Amygdala (tissue), 56 donors: ENCODE measurements around the gene TCTN1.
A peak's percentile ranks its signal among the peaks of the same experiment; 100 is the strongest.
"Not testable (repeated sequence)": the region's sequence is repeated elsewhere in the genome, so short reads cannot be mapped to it uniquely, and the experiment has no call there.

ENCODE experiments used
- DNase-seq, 56 donors: peaks; one replicate each; lab custom pipeline; 2025; lab: John Stamatoyannopoulos, UW

The TCTN1 gene

DNA sequence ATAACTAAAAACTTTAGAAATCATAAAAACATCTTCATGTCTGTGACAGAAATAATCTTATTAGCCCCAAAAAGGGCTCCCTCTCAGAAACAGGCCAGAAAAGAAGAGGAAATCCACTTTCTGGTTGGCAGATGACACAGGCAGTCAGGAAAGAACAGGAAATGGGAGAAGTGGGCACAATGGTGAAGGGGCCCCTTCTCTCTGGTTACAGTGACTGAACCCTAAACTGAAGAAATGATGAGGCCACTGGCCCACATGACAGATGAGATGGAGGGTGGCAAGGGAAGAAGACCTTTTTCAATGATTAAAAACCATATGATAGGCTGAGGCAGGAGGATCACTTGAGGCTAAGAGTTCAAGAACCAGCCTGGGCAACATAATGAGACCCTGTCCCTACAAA, 21.1 kb downstream of the TCTN1 start:
- no peak for DNase-seq

GRCh38 chr12:110636516-110636915, 22.6 kb downstream of the TCTN1 start:
- no peak for DNase-seq

DNA sequence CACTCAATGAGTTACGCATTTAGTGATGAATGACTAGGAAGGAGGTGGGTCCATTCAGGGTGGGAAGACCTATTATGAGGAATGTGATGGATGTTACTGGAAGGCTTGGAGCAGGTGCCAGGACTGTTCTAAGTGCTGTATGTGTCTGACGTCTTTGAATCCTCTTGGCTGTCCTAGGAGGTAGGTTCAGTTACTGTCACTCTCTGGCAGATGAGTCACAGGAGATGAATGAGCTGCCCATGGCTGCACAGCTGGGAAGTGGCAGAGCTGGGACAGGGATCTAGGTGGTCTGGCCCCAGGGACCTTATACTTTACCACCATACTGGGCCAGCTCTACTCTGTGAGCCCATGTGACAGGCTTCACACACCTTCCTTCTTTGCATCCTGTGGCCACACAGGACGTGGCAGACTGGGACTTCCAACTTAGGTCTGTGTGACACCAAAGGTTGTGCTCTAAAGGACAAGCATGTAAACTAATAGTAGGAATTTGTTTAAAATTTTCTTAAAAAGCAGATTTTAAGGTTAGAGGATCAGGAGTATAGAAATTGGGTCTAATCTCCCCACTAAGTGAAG, 24.0 kb downstream of the TCTN1 start:
- no peak for DNase-seq

DNA sequence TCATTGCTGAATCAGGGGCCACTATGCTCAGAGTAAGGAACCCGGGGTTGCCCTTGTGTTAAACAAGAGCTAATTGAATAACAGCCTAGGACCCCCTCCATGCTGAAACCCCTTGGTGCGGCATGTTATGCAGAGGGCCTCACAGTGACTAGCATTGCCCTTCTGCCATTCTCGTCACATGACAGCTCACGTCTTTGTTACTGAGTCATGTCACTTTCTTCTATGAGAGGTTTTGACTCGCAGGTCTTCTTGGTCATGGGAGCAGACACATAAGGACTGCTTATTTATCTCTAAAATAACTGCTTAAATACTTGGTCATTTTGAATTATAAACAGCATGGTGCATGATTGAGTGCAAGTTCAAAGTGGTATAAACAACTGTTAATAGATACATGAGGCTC, 24.9 kb downstream of the TCTN1 start:
- no peak for DNase-seq

- DNase-seq, result peak in 2 of 56 donors; percentile 10 to 28
Observed at GRCh38 chr12:110639336-110640141, 25.6 kb downstream of the TCTN1 start.

DNA sequence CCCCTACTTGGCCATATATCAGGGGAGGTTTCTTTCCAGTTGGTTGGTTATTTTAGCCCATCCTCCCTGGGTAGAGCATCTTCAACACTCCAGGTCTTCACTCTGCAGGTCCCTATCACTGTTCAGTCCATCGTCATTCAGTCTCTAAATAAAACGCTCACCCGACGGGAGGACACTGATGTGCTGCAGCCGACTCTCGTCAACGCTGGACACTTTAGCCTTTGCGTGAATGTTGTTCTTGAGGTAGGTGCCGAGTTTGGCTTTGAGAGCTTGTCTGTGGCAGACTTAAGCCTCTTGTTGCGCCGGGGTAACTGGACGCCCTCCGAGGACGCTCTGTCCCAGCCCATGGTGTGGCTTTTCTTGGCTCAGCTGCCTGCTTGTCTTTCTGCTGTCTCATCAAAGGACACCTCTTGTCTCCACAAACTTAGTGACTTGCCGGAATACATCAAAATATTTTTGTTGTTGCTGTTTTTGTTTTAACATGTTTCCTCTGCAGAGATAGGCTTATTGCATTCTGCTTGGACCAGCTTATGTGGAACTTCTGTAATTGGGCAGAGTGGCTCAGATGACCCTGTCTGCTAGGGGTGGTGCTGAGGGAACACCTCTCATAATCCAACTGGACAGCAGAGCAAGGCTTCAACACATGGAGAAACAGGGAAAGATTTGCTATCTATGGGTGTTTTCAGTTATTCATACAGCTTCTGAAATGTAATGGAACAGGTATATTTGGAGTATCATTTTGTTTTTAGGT, 26.5 kb downstream of the TCTN1 start:
- DNase-seq, result peak in 18 of 56 donors; percentile 5 to 46 (median 20)

- DNase-seq, result peak in 23 of 56 donors; percentile 8 to 56 (median 30)
Observed at GRCh38 chr12:110641521-110641920, 27.6 kb downstream of the TCTN1 start.

- no peak for DNase-seq
Observed at GRCh38 chr12:110647631-110648040, 33.7 kb downstream of the TCTN1 start.

DNA sequence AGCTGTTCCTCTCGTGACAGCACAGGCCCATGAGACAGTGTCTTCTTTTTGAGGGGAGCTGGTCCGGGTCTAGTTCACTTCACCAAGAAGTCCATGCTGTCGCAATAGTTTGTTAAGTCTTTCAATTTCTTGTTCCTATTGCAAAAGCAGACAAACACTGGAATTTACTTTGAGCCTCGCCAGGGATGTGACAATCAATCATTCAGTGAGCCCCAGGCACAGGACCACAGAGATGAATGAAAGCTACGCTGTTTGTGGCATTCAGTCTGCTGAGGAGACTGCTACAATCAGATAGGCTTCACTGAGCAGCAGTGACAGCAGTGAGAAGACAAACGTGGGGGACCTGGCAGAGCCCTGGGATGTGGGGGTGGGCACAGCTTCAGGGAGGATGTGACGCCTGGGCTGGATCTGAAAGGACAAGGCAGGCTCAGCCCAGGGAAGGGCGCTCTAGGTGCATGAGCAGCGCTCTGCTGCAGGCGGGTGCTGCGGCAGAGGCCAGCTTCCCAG, 35.5 kb downstream of the TCTN1 start:
- DNase-seq, result peak in 12 of 56 donors; percentile 9 to 54 (median 19)

DNA sequence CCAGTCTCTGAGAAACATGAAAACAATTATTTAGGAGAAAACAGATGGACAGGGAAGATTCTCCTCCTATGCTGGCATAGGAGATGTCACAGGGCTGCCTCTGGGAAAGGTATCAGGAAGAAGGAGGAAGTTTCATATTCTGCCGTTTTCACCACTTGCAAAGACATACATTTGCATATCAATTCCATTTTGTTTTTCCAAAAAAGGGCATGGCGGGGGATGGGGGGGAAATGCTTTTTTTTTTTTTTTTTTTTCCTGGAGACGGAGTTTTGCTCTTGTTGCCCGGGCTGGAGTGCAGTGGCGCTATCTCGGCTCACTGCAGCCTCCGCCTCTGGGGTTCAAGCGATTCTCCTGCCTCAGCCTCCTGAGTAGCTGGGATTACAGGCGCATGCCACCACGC, 40.3 kb downstream of the TCTN1 start:
- not testable (repeated sequence) for DNase-seq

DNA sequence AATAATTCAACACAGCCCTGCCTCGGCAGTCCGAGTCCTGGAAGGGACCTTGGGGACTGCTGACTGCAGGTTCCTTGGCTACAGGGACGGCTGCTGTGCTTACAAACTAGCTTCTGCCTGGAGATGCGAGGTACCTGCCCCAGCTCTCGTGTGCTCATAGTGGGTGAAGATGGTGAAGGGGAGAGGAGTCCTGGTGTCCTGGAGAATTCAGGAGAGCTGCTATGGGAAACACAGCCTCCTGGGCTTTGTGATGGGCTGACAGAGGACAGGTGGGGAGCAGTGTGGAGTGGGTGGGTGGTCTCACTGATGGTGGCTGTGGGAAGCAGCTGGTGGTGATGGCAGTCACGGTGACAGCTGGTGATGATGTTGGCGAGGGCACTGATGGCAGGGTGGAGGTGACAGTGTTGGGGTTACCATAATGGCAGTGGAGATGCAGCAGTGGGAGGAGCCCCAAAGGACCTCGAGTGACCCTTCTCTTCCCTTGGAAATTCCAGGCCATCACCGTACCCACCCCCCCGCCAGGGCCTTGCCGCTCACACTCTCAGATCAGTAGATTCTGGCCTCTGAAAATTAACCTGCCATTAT, 42.2 kb downstream of the TCTN1 start:
- no peak for DNase-seq

DNA sequence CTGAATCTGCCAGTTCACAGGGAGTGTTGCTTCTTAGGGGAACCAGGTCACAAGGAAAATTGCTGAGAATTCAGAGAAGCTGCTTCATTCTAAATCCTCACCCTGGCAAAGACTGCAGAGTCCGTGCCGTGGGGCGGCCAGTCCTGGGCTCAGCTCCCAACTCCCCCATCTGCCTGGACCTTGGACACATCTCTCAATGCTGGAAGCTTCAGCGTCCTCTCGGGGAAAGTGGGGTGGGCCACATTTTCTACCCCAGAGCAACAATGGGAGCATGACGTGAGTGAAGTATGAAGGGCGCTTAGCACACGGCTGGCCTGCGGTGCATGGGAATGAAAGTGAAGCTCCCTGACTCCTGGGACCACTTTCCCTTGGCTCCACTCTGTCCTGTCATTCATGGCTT, 43.8 kb downstream of the TCTN1 start:
- peak in 19 of 56 donors; percentile 7 to 66 (median 30) for DNase-seq

DNA sequence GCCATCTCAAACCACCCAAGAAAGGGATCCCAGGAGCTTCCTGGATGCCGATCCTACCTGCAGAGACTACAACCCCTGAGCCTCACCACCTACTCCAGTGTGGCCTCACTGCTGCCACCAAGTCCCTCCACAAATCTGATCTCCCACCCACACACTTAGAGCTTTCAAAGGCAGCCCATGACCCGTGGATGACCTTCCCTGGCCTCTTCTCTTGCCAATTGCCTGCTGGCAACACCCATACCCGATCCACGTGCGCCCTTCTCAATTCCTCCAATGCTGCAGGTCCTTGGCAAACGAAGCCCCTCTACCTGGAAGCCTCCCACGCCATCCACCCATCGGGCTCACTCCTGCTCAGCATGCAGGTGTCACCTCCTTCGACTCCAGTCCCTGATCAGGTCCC, 44.3 kb downstream of the TCTN1 start:
- no peak for DNase-seq

- DNase-seq, result peak in 8 of 56 donors; percentile 9 to 21 (median 14)
Observed at GRCh38 chr12:110658878-110659277, 44.9 kb downstream of the TCTN1 start.

DNA sequence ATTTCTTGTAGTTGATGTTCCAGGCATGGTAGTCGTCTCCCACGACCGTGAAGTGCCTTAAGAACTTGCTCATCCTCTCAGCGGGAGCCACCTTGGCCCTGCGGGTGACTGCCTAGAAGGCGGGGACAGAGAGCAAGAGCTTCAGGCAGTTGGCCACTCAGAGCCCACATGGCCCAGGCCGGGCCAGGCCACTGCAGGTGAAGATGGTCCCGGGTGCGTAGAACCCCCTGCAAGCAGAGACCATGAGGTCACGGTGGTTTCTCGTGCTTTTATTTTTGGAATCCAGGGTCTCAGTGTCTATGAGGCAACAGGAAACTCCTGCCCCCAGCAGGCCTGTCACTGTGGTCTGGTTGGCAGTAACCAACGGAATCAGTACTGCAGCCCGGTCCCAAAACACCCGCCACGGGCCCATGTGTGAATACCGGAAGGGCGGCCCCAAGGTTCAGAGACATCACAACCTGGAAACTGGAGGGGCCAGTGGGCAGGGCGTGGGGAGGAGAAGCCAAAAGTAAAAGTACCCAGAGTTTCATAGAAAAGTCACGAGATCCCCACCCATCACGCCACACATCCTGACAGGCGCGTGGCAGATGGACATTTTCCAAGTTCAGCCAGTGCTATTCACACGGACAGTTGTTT, 47.5 kb downstream of the TCTN1 start:
- no peak for DNase-seq

DNA sequence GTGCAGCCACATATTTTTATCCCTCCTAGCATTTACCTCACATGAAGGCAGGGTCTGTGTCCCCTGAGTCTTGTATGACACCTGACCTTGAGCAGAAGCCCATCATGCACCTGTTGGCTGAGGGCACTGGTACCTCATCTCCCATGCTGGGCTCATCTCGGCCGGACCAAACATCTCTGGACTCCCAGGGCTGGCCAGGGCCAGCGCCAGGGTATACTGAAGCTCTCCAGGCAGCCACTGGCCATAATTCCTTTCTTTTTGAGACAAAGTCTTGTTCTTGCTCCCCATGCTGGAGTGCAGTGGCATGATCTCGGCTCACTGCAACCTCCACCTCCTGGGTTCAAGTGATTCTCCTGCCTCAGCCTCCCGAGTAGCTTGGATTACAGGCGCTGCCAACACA, 53.0 kb downstream of the TCTN1 start:
- DNase-seq, result no peak

DNA sequence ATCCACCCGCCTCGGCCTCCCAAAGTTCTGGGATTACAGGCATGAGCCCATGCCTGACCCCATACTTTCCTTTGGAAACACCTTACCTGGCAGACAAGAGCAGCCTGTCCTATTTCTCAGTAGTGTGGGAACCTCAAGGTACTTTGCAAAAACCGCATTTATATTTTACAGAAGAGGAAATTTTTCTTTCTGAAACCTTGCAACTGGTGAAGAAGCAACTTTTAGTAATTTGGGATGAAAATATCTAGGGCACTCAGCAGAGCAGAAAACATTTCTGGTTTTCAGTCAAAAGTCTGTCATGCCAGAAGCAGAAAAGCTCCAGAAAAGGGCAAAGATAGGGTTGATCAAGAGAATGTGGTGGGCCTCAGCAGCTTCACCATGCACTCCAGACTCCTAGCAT, 53.7 kb downstream of the TCTN1 start:
- no peak for DNase-seq

DNA sequence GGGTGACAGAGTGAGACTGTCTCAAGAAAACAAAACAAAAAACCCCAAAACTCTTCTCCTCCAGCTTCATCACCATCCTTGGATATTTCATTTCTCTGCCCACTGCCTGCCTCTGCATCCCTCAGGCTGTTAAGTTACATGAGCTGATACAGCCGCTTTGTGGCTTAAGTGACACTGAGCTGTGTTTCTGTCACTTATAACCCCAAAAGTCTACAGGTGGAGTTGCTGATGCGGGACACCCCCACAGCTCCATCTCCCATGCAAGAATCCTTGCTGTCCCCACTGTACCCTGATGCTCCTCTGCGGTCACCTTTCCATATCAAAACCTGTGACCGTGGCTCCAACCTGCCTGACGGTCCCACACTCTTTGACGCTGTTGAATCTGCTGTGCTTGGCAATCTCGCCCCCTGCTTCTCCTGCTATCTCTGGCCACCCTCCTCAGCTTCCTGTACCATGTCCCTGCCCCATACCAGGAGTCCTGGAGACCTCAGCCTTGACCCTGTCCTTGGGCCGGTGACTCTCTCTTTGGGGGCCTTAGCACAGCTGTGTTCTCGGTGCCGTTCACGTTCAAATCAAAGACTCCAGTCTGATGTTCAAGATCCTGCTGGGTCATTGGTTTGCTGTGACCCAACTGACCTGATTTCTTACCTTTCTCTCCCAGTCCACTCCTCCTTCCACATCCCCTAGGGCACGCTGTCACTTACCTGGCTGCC, 54.7 kb downstream of the TCTN1 start:
- no peak for DNase-seq

DNA sequence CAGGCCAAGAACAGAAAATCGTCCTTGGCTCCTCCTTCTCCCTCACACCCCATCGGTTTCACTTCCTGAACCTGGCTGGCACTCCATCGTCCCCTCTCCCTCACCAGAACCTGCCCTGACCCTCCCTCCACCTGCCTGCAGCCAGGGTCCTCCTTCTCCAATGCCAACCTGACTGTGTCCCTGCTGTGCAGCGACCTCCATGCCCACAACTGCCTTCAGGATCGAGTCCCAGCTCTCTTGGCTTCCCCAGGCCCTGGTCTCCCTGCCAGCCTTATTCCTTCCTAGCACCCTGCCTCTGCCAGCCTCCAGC, 55.2 kb downstream of the TCTN1 start:
- no peak for DNase-seq

- DNase-seq, result no peak
Observed at GRCh38 chr12:110670161-110670701, 56.3 kb downstream of the TCTN1 start.
